ENCODE results near the gene ABHD2.

DNA sequence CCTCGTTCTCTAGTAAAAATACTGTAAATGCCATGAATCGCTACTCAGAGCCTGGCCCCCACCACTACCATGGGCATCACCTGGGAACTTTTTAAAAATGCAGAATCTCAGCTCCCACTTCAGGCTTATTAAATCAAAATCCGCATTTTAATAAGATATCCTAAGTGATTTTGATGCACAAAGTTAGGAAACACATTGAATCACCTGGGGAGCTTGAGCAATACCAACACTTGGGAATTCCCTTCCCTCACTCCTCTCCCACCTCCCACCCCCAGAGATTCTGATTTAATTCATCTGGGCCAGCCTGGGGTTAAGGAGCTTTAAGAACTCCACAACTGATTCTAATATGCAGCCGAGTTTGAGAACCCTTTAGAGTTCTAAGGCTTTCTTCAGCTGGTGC is 106.4 kb downstream of the ABHD2 start:
- TF ChIP-seq GATA2 (IDR thresholded peaks at IDR 0.05; ENCODE audit: low read depth, low read length) (no peak), GATA3 (IDR thresholded peaks at IDR 0.05; ENCODE audit: low read depth, low read length) (no peak)
